ENCODE measurements around the gene MRTFB.

- TF ChIP-seq CTCF (conservative IDR thresholded peaks at IDR 0.05 in 1 of 2, IDR thresholded peaks at IDR 0.05 in 1 of 2; ENCODE audit: low read depth in 1 of 2, low read length in 2 of 2): no peak
- TF ChIP-seq EZH2 (IDR thresholded peaks at IDR 0.05; ENCODE audit: low read length, missing control alignments): no peak
These were observed 169.2 kb downstream of the MRTFB start for GRCh38 chr16:14240219-14240843.

Measured in fibroblast of lung (primary cell).